Measurements from ENCODE around the gene FCAMR. TPM values are rescaled to one million over a fixed set of nuclear protein-coding genes. Genes with fewer than 3 reads are reported as not detected.
"Not testable (repeated sequence)": the region's sequence is repeated elsewhere in the genome, so short reads cannot be mapped to it uniquely, and the experiment has no call there.

The FCAMR gene
- polyA plus RNA-seq, 5 donors, result 0.09 to 0.10 (median 0.09) TPM; not detected in 2

DNA sequence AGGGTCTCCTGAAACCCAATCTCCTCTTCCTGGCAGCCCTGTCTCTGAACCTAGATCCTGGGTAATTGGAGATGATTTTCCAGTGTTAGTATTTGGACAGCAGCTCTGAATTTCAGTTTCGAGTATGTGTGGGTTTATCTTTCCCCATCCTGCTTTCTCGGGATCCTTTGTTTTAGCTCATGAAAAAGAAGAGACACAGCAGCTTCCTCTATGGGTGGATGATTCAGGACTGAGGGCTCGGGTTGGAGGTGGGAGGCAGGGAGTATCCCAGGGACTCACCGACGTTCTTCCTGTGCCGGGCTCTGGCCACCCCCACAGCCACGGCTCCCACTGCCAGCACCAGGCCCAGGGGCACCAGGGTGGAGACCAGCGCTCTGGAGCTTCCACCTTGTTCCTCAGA is 38.1 kb downstream of the FCAMR start:
- no peak for DNase-seq

DNA sequence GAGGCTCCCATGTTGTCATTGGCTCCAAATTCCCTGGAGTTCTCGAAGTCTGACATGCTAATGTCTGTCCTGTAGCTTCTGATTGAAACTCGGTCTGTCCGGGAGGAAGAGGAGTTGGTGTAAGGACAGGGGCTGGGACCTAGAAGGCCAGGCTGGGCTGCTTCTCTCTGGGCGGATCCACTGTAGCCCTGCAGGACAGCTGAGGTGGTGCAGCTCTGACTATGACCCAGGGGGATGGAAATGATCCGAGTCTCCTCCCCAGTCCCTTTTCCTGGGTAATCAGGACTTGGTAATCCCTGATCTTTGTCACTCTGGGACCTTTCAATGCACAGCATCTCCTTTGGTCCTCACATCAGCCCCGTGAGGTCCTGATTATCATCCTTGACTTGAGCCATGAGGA is 38.6 kb downstream of the FCAMR start:
- DNase-seq, result no peak

GRCh38 chr1:206930210-206930798 is 40.0 kb downstream of the FCAMR start:
- DNase-seq, result no peak

- no peak for DNase-seq
Observed at GRCh38 chr1:206929524-206929923, 40.7 kb downstream of the FCAMR start.

DNA sequence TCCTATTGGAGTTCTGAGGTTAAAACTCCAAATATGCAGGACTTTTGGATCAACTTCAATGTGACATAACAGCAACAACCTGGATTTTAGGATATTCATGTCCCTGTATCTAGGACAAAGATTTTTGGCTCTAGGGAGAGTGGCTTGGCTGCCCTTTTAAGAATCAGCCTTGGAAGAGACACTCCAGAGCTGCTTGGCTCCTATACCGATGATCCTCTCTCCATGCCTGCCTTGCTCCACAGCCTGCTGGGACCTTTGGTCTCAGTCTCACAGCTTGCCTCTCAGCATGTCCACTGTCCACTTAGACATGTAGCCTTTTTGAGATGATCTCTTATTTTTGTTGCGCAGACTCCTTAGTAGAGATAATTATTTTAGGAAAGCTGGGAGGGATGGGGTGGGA is 44.0 kb downstream of the FCAMR start:
- DNase-seq, result no peak

DNA sequence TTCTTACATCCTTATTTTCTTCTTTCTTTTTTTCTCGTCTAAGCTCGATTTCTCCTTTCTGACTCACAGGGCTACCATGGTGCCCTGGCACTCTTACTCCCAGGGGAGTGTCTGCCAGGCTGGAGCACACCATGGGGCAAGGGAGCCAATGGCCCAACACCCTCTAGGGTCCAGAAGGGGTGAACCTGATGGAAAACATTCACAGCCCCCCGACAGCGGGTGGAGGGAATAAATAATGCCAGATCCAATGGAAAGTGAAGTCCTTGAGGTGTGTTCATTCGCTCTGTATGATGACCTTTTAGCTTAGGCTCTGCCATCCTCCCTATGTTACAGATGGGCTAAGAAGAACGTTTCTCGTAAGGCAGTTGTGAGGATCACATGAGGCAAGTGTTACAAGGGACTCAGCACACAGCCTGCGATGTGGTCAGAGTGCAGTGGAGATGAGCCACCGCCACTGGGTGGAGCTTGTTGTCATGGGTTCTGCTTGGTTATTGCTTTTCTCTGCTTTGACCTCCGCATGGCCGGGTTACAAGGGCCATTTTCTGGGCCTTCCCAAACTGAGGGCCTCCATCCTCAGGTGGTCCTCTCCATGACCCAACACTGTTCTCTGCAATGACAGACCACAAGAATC is 45.0 kb downstream of the FCAMR start:
- no peak for DNase-seq

GRCh38 chr1:206924592-206925105 is 45.6 kb downstream of the FCAMR start:
- DNase-seq, result no peak

- not testable (repeated sequence) for DNase-seq
Observed at GRCh38 chr1:206923961-206924557, 46.2 kb downstream of the FCAMR start.

DNA sequence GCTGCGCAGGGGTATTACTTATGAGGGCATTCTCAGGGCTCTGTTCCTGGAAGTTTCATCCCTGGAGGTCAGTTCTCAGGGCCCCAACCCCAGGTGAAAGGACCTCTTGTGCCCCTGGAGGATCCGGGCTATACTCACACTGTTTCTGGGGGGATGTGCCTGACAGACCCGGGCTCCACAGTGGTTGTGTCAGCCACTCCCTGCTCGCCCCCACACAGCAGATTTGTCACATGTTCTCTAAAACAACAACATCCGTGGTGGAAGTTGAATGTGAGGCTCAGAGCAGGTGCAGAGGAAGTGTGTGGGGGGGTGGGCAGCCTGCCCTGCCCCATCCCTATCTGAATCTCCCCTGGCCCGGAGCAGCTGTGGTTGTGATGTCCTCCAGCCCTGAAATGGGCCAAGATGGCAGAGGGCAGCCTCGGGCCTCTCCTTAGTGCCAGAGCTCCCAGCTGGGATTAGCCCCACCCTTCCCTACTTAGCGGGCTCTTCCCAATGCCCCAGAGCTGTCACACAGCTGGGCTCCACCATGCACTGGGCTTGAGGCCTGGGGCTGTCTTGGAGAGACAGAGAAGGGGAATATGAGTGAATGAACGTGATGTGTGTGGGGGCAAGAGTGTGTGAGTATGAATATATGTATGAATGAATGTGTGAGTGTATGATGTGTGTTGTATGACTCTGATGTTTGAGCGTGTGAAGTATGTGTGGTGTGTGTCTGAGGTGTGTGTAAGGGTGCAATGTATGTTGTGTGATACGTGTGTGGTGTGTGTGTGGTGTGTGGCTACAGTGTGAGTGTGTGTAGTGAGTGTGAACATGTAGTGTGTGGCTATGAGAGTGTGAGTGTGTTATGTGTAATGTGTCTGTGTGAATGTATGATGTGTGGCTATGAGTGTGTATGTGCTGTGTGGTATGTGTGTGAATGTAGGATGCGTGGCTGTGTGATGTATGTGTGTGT is 47.0 kb downstream of the FCAMR start:
- DNase-seq, result no peak

DNA sequence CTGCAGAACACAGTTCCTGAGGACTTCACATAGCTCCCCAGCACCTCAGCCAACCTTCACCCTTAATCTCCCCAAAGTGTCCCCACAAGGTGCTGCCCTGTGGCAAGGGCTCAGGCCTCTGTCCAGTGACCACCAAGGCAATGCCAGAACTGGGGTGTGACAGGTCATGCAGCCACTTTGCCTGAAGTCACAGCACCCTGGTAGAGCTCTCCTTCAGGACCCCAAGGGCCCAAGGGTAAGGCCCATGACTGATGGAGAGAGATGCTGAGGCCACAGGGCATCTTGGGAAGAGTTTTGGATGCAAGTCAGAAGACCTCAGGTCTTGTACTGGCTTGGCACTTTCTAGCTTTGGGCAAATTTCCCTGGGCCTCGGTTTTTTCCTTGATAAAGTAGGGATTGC is 47.7 kb downstream of the FCAMR start:
- DNase-seq, result no peak

GRCh38 chr1:206921772-206922265 is 48.4 kb downstream of the FCAMR start, which contains the start of gene FCMR:
FCMR (minus strand) TSS chr1:206921941; CDS start chr1:206921854, 87 bp downstream.
- DNase-seq, result no peak

DNA sequence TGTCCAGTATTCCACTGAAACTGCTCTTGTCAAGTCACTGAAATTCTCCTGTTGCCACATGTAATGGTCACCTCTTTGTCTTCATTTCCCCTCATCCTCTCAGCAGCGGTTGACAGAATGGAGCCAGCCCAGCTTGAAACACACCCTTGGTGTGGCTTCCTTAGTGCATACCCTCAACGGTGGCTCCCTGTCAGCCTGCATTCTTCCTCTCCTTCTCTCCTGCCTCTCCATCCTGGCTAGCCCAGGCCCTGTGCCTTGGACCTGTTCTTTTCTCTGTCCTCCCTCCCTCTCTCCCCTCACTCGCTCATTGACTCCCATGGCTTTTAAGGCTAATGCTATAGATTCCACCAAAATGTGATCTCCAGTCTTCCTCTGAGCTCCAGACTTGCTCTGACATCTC is 52.2 kb downstream of the FCAMR start:
- no peak for DNase-seq

DNA sequence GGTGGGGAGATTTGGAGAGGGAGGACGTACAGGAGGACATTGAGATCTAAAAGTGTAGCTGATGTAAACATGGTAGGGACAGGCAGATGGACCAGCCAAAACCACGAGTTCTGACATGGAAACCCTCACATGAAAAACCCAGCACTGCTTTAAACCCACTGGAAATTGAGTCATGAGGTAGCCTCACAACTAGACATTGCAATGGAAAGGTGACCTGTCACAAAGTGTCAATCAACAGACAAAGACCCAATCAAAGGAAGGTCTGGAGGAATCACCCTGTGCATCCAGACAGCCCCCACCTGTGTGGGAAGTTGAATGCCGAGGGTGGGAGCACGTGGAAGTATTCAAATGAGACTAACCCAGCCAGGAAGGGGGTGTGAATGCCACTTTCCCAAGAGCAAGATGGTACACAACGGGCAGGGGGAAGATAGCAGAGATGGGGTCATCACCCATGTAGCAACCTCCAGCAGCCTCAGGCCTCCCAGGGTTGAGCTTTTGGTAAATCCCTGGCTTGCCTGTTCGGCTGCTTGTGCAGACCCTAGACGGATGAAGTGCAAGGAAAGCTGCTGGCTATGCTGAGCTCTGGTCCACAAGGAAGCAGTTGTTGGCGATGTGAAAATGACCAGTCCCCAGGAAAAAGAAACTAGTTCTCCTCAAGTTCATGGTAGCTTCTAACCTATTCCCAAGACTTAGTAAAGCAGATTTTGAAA is 54.1 kb downstream of the FCAMR start:
- DNase-seq, result no peak

DNA sequence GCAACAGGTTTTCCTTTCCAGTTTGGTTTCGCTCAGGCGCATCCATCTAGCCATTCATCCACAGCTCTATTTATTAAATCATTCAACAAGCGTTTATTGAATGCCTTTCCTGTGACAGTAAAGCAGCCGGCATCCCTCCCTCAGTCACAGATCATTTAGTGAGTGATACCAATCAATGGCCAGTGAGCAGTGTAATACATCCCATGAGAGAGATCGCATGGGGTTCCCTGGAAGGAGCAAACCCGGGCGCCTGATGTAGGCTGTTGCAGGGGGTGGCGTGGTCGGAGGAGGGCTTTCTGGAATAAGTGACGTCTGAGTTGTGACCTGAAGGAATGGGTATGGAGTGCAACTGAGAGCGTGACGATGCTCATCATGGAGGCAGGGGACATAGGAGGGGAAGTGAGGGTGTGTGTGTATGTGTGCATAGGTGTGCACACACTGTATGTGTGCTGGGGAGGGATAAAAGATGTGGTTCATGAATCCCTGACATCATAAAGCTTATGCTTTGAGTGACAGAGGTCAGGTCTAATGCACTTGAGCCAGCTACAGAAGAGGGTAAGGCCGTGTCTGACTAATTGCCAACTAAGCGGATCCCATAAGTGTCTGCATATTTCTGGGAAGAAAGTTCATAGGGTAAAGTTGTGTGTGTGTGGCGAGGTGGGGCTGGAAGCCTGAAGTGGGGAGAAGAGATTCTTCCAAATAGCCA is 55.1 kb downstream of the FCAMR start:
- DNase-seq, result no peak

- no peak for DNase-seq
Observed at GRCh38 chr1:206913766-206914537, 56.3 kb downstream of the FCAMR start.

- DNase-seq, result peak; percentile 60 to 73
Observed at GRCh38 chr1:206912445-206913095, 57.7 kb downstream of the FCAMR start.

- no peak for DNase-seq
Observed at GRCh38 chr1:206911064-206911663, 59.1 kb downstream of the FCAMR start.

DNA sequence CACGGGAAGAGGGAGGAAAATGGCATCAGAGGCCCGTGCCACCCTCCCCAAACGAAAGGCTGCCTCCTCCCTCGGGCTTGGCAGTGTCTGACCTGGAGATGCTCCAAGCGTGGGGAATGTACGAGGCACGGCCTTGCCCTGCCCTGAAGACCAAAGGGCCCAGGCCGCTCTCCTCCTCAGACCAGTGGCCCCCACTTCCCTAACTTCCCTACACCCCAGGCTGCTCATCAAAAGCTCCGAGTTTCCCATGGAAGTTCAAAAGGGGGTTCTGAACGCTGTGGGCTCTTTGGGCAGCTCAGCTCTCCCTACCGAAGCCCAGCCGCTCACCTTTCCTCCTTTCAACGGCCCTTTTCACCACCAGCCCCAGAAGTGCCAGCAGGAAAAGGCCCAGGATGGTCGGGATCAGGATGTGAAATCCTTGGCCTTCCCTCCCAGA is 60.4 kb downstream of the FCAMR start:
- no peak for DNase-seq
